ENCODE measurements around the gene TMEM88. TPM values are rescaled to one million over a fixed set of nuclear protein-coding genes. Genes with fewer than 3 reads are reported as not detected.

Gene TMEM88
- total RNA-seq, 1 donor from 2014 or later = 13.8 TPM

DNA sequence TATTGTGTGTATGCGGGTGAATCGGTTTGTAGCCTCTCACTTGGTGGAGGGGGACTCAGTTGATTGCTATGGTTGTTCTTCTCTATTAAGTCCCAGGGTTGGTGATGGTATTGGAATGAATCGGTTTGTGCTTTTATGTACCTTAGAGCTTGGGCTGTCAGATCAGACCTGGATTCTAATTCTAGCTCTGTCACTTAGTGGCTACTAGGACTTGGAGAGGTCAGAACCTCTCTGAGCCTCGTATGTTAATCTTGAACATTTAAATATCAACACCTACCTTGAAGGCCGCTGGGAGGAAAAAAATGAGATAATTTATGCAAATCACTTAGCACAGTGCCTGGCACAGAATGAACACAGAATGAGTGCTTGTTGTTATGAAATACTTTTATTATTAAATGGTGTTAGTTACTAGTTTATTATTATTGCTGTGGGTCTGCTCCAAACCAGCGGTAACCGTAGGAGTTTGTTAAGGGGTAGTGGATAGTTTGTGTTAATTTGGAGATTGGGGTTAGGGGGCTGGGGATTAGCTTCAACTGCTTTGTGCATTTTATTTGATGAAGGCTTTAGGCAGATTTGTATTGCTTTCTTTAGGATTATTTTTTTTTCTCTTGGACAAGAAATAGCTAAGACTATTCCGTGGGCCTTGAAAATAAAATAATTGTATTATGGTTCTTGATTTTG is 17.3 kb upstream of the TMEM88 start:
- DNase-seq (ENCODE audit: low spot score) = peak; percentile 53
- Mint-ChIP-seq H3K4me3 (peak overlapping the region; percentile 94), H3K9me3 (no peaks in the 10 kb centered on the region), H3K4me1 (peaks cover 57% of the 10 kb centered on the region), H3K27ac (peak overlapping the region; percentile 98), H3K27me3 (ENCODE audit: insufficient read depth, low read depth) (peaks cover 7% of the 10 kb centered on the region), H3K36me3 (peaks cover 3% of the 10 kb centered on the region)
- Histone ChIP-seq H3K27me3 (peaks cover 11% of the 10 kb centered on the region), H3K36me3 (no peaks in the 10 kb centered on the region), H3K4me2 (peak overlapping the region; percentile 99), H3K9me3 (ENCODE audit: low read depth) (no peaks in the 10 kb centered on the region), H3F3A (ENCODE audit: low read depth) (peaks cover 71% of the 10 kb centered on the region), H3K4me3 (peak overlapping the region; percentile 71), H3K9ac (no peak overlapping the region), H2AFZ (replicated peaks) (no peak overlapping the region), H3K27ac (peak overlapping the region; percentile 63), H4K20me1 (ENCODE audit: low read depth) (peaks cover 45% of the 10 kb centered on the region), H3K4me1 (peaks cover 40% of the 10 kb centered on the region), H3K79me2 (ENCODE audit: low read depth) (peaks cover 42% of the 10 kb centered on the region)
- TF ChIP-seq EZH2 (IDR thresholded peaks at IDR 0.05) = no peak
- no peak for TF ChIP-seq EZH2phosphoT487 (IDR thresholded peaks at IDR 0.05)
- TF ChIP-seq, protein P1, sequence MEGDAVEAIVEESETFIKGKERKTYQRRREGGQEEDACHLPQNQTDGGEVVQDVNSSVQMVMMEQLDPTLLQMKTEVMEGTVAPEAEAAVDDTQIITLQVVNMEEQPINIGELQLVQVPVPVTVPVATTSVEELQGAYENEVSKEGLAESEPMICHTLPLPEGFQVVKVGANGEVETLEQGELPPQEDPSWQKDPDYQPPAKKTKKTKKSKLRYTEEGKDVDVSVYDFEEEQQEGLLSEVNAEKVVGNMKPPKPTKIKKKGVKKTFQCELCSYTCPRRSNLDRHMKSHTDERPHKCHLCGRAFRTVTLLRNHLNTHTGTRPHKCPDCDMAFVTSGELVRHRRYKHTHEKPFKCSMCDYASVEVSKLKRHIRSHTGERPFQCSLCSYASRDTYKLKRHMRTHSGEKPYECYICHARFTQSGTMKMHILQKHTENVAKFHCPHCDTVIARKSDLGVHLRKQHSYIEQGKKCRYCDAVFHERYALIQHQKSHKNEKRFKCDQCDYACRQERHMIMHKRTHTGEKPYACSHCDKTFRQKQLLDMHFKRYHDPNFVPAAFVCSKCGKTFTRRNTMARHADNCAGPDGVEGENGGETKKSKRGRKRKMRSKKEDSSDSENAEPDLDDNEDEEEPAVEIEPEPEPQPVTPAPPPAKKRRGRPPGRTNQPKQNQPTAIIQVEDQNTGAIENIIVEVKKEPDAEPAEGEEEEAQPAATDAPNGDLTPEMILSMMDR (IDR thresholded peaks at IDR 0.05) = no peak

DNA sequence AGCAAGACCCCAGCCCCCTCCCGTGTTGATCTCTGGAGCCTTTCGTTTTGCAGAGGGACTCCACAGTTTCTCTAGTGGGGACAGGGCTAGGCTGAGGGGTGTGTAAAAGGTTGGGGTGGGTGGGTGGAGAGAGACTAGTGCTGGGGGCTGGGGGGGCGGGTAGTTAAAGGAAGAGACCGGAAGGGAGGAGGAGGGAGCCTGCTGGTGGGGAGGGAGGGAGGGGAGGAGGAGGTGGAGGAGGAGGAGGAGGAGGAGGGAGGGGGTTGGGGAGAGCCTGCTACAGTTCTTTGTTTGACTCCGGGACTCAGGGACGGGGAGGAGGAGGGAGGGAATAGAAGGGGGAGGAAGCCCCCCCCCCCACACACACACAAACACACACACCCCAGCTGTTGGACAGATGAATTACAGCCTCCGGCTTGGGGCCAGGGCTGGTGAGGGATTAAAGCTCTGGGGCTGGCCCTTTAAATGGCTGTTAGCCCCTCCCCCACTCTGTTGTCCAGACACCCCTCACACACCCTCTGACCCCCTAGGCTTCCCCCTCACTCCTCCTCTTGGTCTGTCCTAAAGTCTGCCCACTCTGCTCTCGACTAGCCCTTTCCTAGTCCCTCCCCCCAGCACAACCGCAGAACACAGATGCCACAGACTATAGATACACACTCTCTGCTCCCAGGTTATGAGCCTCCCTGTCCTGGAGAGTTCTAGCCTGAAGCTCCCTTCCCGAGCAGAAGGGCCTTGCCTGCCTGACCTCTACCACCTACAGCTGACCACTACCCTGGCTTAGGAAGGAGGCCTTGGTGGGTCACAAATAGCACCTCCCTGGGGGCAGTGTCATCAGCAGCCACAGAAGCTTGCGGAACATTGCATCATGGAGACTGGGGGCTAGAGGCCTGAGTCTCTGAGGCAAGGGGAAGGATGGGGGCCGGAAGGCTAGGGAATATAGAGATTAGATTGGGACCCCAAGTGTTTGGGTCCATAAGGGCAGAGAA is 16.5 kb upstream of the TMEM88 start:
- H2AFZ ChIP-seq (replicated peaks) = no peak overlapping the region
- H3K4me1 ChIP-seq = peaks cover 37% of the 10 kb centered on the region
- H3K9me3 Mint-ChIP-seq = no peaks in the 10 kb centered on the region
- H3K4me2 ChIP-seq = peak overlapping the region; percentile 99
- TF ChIP-seq EZH2phosphoT487 (IDR thresholded peaks at IDR 0.05) = no peak
- H3K27me3 ChIP-seq = peaks cover 2% of the 10 kb centered on the region
- H3K4me3 Mint-ChIP-seq = peak overlapping the region; percentile 94
- peak; percentile 92 for DNase-seq (ENCODE audit: low spot score)
- no peaks in the 10 kb centered on the region for H3K36me3 ChIP-seq
- H3F3A ChIP-seq (ENCODE audit: low read depth) = peaks cover 78% of the 10 kb centered on the region
- no peak overlapping the region for H3K9ac ChIP-seq
- peak overlapping the region; percentile 71 for H3K4me3 ChIP-seq
- H3K79me2 ChIP-seq (ENCODE audit: low read depth) = peaks cover 50% of the 10 kb centered on the region
- no peaks in the 10 kb centered on the region for H3K9me3 ChIP-seq (ENCODE audit: low read depth)
- H3K27me3 Mint-ChIP-seq (ENCODE audit: insufficient read depth, low read depth) = peaks cover 10% of the 10 kb centered on the region
- peaks cover 3% of the 10 kb centered on the region for H3K36me3 Mint-ChIP-seq
- peaks cover 49% of the 10 kb centered on the region for H4K20me1 ChIP-seq (ENCODE audit: low read depth)
- peak overlapping the region; percentile 98 for H3K27ac Mint-ChIP-seq
- peak overlapping the region; percentile 63 for H3K27ac ChIP-seq
- peaks cover 52% of the 10 kb centered on the region for H3K4me1 Mint-ChIP-seq

DNA sequence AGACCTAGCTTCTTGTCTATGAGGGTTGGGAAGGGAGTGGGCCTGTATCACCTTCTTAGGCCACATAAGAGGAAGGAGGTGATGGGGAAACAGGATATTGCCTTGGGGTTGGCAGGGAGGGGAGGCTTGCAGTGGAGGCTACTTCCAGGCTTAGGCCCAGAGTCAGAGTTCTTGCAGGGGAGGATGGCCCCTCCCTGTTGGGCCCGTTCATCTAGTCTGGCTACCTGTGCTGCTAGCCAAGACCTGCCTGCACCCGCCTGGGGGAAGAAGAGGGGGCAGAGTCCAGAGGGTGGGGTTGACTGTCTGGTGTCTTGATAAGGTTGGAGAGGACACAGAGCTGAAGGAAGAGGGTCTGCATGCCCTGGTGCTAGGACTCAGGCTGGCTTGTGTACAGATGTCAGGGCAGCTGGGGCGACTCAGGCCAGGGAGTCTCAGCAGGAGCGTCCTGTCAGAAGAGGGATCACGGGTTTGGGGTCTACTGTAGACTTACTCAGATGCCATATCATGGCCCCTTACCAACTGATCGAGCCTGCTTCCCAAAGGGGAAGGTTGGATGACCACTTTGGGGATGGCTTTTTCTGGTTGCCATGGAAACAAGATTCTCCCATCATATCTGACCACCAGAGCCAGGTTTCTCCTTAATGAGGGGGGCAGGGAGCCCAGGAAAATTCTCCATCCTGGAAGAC is 15.5 kb upstream of the TMEM88 start:
- H3K4me3 Mint-ChIP-seq = peak overlapping the region; percentile 94
- Histone ChIP-seq H3K79me2 (ENCODE audit: low read depth) (peaks cover 60% of the 10 kb centered on the region), H3K4me1 (peaks cover 35% of the 10 kb centered on the region), H3K27ac (no peak overlapping the region), H3K36me3 (no peaks in the 10 kb centered on the region), H3K4me3 (peak overlapping the region; percentile 71), H3K9ac (no peak overlapping the region), H3K9me3 (ENCODE audit: low read depth) (no peaks in the 10 kb centered on the region), H2AFZ (replicated peaks) (no peak overlapping the region), H3K4me2 (peak overlapping the region; percentile 99), H3K27me3 (no peaks in the 10 kb centered on the region), H3F3A (ENCODE audit: low read depth) (peaks cover 85% of the 10 kb centered on the region), H4K20me1 (ENCODE audit: low read depth) (peaks cover 57% of the 10 kb centered on the region)
- H3K27ac Mint-ChIP-seq = peak overlapping the region; percentile 64
- DNase-seq (ENCODE audit: low spot score) = no peak
- peaks cover 53% of the 10 kb centered on the region for H3K4me1 Mint-ChIP-seq
- H3K27me3 Mint-ChIP-seq (ENCODE audit: insufficient read depth, low read depth) = peaks cover 10% of the 10 kb centered on the region
- H3K36me3 Mint-ChIP-seq = peaks cover 3% of the 10 kb centered on the region
- no peaks in the 10 kb centered on the region for H3K9me3 Mint-ChIP-seq
- TF ChIP-seq EZH2phosphoT487 (IDR thresholded peaks at IDR 0.05) (no peak), EZH2 (IDR thresholded peaks at IDR 0.05) (no peak)
- TF ChIP-seq, protein P1 (IDR thresholded peaks at IDR 0.05) = no peak

Data from neural progenitor cell (in vitro differentiated cells).